Endothelial cell of umbilical vein (primary cell): ENCODE results near the gene MAP2K5. TPM values are rescaled to one million over a fixed set of nuclear protein-coding genes. Genes with fewer than 3 reads are reported as not detected.

Experiments
- BruUV-seq: library from RNA; stranded (reverse); fragments of 400-500 nt; replicated peaks from 2 replicates; lab custom pipeline; 2021; lab: Mats Ljungman, UMichigan
- CTCF ChIA-PET: fragments of 300-600, 350-600 bp; sonication (Branson Sonifier 250); formaldehyde crosslinking; loops from one replicate; lab custom pipeline; 2021; ENCODE audit warnings: antibody characterized with exemption, inconsistent platforms; lab: Charles Lee
- POLR2A ChIA-PET: fragments of 300-600, 350-600 bp; sonication (Branson Sonifier 250); formaldehyde crosslinking; loops from one replicate; lab custom pipeline; 2021; ENCODE audit warnings: antibody characterized with exemption, inconsistent platforms; lab: Charles Lee
- DNase-seq: peaks from one replicate; pipeline ENCODE4 v3.0.0-alpha.2; 2011; ENCODE audit warnings: low read depth, low spot score
- FAIRE-seq: peaks from 2 replicates; lab custom pipeline; 2011; peaks lifted over from hg19 to GRCh38; lab: Jason Lieb, UNC
- H2AFZ ChIP-seq: 2 replicates; pipeline ENCODE4 v1.6.0; 2012; ENCODE audit warnings: low read depth, low read length, control low read depth, inconsistent platforms
- H3K27ac ChIP-seq: 2 replicates; pipeline ENCODE4 v1.5.1; 2011; ENCODE audit warnings: low read depth, mild to moderate bottlenecking, control low read depth, low read length, moderate library complexity; ENCODE audit not compliant: insufficient read depth
- H3K27me3 ChIP-seq, 2 experiments: 2 replicates each; pipeline versions ENCODE4 v1.6.0 to v1.6.1; 2011; ENCODE audit warnings: low read length in 2 of 2, mixed read lengths in 1 of 2; ENCODE audit not compliant: control insufficient read depth in 2 of 2, insufficient read depth in 2 of 2
- H3K36me3 ChIP-seq, 2 experiments: 2 replicates in 1 of 2; 3 replicates in 1 of 2; pipeline ENCODE4 v1.5.1; 2011; ENCODE audit warnings: low read length in 2 of 2, mild to moderate bottlenecking in 1 of 2, moderate library complexity in 1 of 2; ENCODE audit not compliant: control insufficient read depth in 2 of 2, insufficient read depth in 2 of 2; ENCODE audit errors: extremely low read depth in 1 of 2
- H3K4me1 ChIP-seq: 3 replicates; pipeline ENCODE4 v1.5.1; 2011; ENCODE audit warnings: mild to moderate bottlenecking, low read length; ENCODE audit not compliant: control insufficient read depth, insufficient read depth; ENCODE audit errors: extremely low read depth
- H3K4me2 ChIP-seq: 2 replicates; pipeline ENCODE4 v1.6.1; 2011; ENCODE audit warnings: low read length, control low read depth, mixed read lengths; ENCODE audit not compliant: insufficient read depth
- H3K4me3 ChIP-seq, 3 experiments: fragments of 200-600 bp in 1 of 3; sonication (generic), shearing (Covaris generic) in 1 of 3; replicated peaks in 1 of 3; 2 replicates each; pipeline ENCODE4 v1.5.1; 2011 to 2016; ENCODE audit warnings: control low read depth in 3 of 3, low read length in 3 of 3, mild to moderate bottlenecking in 2 of 3, inconsistent platforms in 1 of 3, low read depth in 1 of 3, moderate library complexity in 1 of 3; ENCODE audit not compliant: insufficient read depth in 1 of 3
- H3K79me2 ChIP-seq: 2 replicates; pipeline ENCODE4 v1.6.0; 2012; ENCODE audit warnings: low read length, inconsistent platforms; ENCODE audit not compliant: control insufficient read depth, insufficient read depth
- H3K9ac ChIP-seq: replicated peaks from 2 replicates; pipeline ENCODE3; 2011; ENCODE audit warnings: low read length, control low read depth; ENCODE audit not compliant: insufficient read depth; ENCODE audit errors: extremely low read depth
- H3K9me1 ChIP-seq: replicated peaks from 3 replicates; pipeline ENCODE4 v1.6.0; 2011; ENCODE audit warnings: mild to moderate bottlenecking, low read length; ENCODE audit not compliant: control insufficient read depth, insufficient read depth; ENCODE audit errors: extremely low read depth
- H3K9me3 ChIP-seq: replicated peaks from 2 replicates; pipeline ENCODE4 v1.5.1; 2012; ENCODE audit warnings: low read length, inconsistent platforms; ENCODE audit not compliant: control insufficient read depth, insufficient read depth
- H4K20me1 ChIP-seq: replicated peaks from 2 replicates; pipeline ENCODE3; 2011; ENCODE audit warnings: mild to moderate bottlenecking, low read length; ENCODE audit not compliant: control insufficient read depth, insufficient read depth; ENCODE audit errors: extremely low read depth
- CTCF ChIP-seq, 2 donors: IDR thresholded peaks; 1 replicate in 1 of 2; 2 replicates in 1 of 2; pipeline ENCODE4 v1.5.1; 2011; ENCODE audit warnings: low read length in 2 of 2, mild to moderate bottlenecking in 2 of 2, moderate library complexity in 2 of 2, control low read depth in 1 of 2, inconsistent platforms in 1 of 2, low read depth in 1 of 2; ENCODE audit not compliant: insufficient read depth in 1 of 2; ENCODE audit errors: extremely low read depth in 1 of 2
- EZH2 ChIP-seq: IDR thresholded peaks from 2 replicates; pipeline ENCODE4 v1.6.1; 2012; ENCODE audit warnings: borderline replicate concordance, low read depth, mild to moderate bottlenecking, moderate library complexity, low read length, inconsistent platforms; ENCODE audit not compliant: severe bottlenecking
- FOS ChIP-seq: IDR thresholded peaks from 2 replicates; pipeline ENCODE4 v1.6.1; 2011; ENCODE audit warnings: mild to moderate bottlenecking, low read length, moderate library complexity, borderline replicate concordance; ENCODE audit not compliant: insufficient read depth
- GATA2 ChIP-seq: IDR thresholded peaks from 2 replicates; pipeline ENCODE4 v1.7.0; 2011; ENCODE audit warnings: low read depth, mild to moderate bottlenecking, moderate library complexity, mixed read lengths, low read length; ENCODE audit not compliant: insufficient read length, insufficient read depth
- JUN ChIP-seq: IDR thresholded peaks from 2 replicates; pipeline ENCODE4 v1.6.1; 2011; ENCODE audit warnings: borderline replicate concordance, low read depth; ENCODE audit not compliant: insufficient read length, insufficient read depth
- MAX ChIP-seq: IDR thresholded peaks from 2 replicates; pipeline ENCODE4 v1.6.1; 2011; ENCODE audit not compliant: insufficient read depth, insufficient read length
- MYC ChIP-seq: IDR thresholded peaks from one replicate; pipeline ENCODE4 v1.6.1; 2011; ENCODE audit warnings: mild to moderate bottlenecking, low read depth, low read length
- POLR2A ChIP-seq: IDR thresholded peaks from 2 replicates; pipeline ENCODE4 v1.6.1; 2012; ENCODE audit warnings: low read depth, mild to moderate bottlenecking, control low read depth, low read length
- POLR2AphosphoS5 ChIP-seq: IDR thresholded peaks from 2 replicates; pipeline ENCODE4 v1.6.1; 2012; ENCODE audit warnings: low read depth, mild to moderate bottlenecking, control low read depth, low read length, moderate library complexity; ENCODE audit not compliant: insufficient read depth
- dilution Hi-C: fragments of 300-500 bp; cut with MboI; formaldehyde crosslinking; loops from one replicate; pipeline ENCODE4 v1.15.0; 2019; ENCODE audit warnings: low sequenced_read_pairs; ENCODE audit not compliant: extremely low pct_ligation_motif_present
- intact Hi-C: fragments of 100-400 bp; cut with micrococcal nuclease; formaldehyde crosslinking; loops from one replicate; pipeline ENCODE4 v1.10.0; 2022
- polyA plus RNA-seq, 4 experiments: library from polyadenylated mRNA; depleted of rRNA in 3 of 4; stranded (reverse) in 3 of 4; unstranded in 1 of 4; fragments of >200 nt; gene quantifications; 2 replicates each; pipeline versions ENCODE4 v1.2.1 to v1.2.3, GENCODE V29; 2011 to 2012; ENCODE audit warnings: missing spikeins in 1 of 4
- total RNA-seq: library from RNA; stranded (reverse); gene quantifications from 2 replicates; pipeline ENCODE4 v1.2.3, GENCODE V29; 2021

The MAP2K5 gene
- total and polyA plus RNA-seq, 2 donors (not counting 3 experiments of a cell fraction or from before 2014, with no cell fraction given), result 4.9 to 24.7 TPM

- POLR2A ChIA-PET, result no interaction called here
- H3K4me1 ChIP-seq, result no peaks in the 10 kb centered on the region
- H3K27me3 ChIP-seq, result no peaks in the 10 kb centered on the region
- H2AFZ ChIP-seq, result no peak overlapping the region
- H3K79me2 ChIP-seq, result no peaks in the 10 kb centered on the region
- no peak overlapping the region for H3K9ac ChIP-seq
- H3K9me1 ChIP-seq, result no peaks in the 10 kb centered on the region
- no peak for TF ChIP-seq GATA2
- no peak for TF ChIP-seq MYC
- TF ChIP-seq JUN, result no peak
- no peak for TF ChIP-seq FOS
- TF ChIP-seq POLR2A, result no peak
- TF ChIP-seq MAX, result no peak
- no peak for TF ChIP-seq EZH2
- no peak for TF ChIP-seq POLR2AphosphoS5
- TF ChIP-seq CTCF (IDR thresholded peaks at IDR 0.05; ENCODE audit: extremely low read depth in 1 of 2, insufficient read depth in 1 of 2, low read depth in 1 of 2, low read length in 2 of 2), result no peak
- H3K4me3 ChIP-seq, result no peak overlapping the region
- no peaks in the 10 kb centered on the region for H4K20me1 ChIP-seq
- FAIRE-seq, result no peak
- dilution Hi-C loops, result no loop called here
- H3K4me2 ChIP-seq, result no peak overlapping the region
- no peaks in the 10 kb centered on the region for H3K9me3 ChIP-seq
- DNase-seq, result no peak
- no peak overlapping the region for H3K27ac ChIP-seq
- no TSS peak for BruUV-seq
- intact Hi-C loops, result no loop called here
- peaks cover 0 to 2% of the 10 kb centered on the region in 2 experiments for H3K36me3 ChIP-seq
- CTCF ChIA-PET, result interaction anchor here (1.0 kb wide), 1 partner anchor 14 kb away, joined by 4 read pairs; no protein-coding TSS in a partner anchor
Observed at GRCh38 chr15:67768313-67768977, 225.9 kb downstream of the MAP2K5 start.
